SK-N-SH treated with all-trans-retinoic acid at 6 μM for 48 hours (cell line): Measurements from ENCODE around the gene RPRD2.

Experiments
- ATAC-seq: fragments of 200-7000 bp; cut with Tn5 transposase; 3 replicates; pipeline ENCODE4 v1.9.1; 2020; ENCODE audit warnings: mild to moderate bottlenecking, moderate library complexity
- ARNTL ChIP-seq: fragments of 450-650 bp; formaldehyde crosslinking; IDR thresholded peaks from 2 replicates; pipeline ENCODE4 v1.5.0; 2020; ENCODE audit warnings: low read depth, mild to moderate bottlenecking, moderate library complexity, borderline replicate concordance
- BACH2 ChIP-seq: fragments of 250-450 bp; sonication (Bioruptor Pico); IDR thresholded peaks from 2 replicates; pipeline ENCODE4 v1.9.0; 2021; ENCODE audit warnings: mild to moderate bottlenecking, borderline replicate concordance
- CSRNP3 ChIP-seq: fragments of 250-450 bp; sonication (Bioruptor Pico); IDR thresholded peaks from 2 replicates; pipeline ENCODE4 v1.5.1; 2021; ENCODE audit warnings: mild to moderate bottlenecking, moderate library complexity
- ISL1 ChIP-seq: fragments of 250-450 bp; sonication (Bioruptor Pico); IDR thresholded peaks from 2 replicates; pipeline ENCODE4 v2.1.2; 2022; ENCODE audit warnings: mild to moderate bottlenecking, moderate library complexity
- OSR1 ChIP-seq: fragments of 250-450 bp; sonication (Bioruptor Pico); IDR thresholded peaks from 2 replicates; pipeline ENCODE4 v1.8.0; 2022; ENCODE audit warnings: moderate library complexity, mild to moderate bottlenecking, inconsistent platforms
- POU6F1 ChIP-seq: fragments of 250-450 bp; sonication (Bioruptor Pico); IDR thresholded peaks from 2 replicates; pipeline ENCODE4 v1.8.0; 2021; ENCODE audit warnings: low read depth, mild to moderate bottlenecking, moderate library complexity, borderline replicate concordance
- PPARA ChIP-seq: fragments of 250-450 bp; sonication (Bioruptor Pico); IDR thresholded peaks from 2 replicates; pipeline ENCODE4 v1.5.0; 2020; ENCODE audit warnings: mild to moderate bottlenecking, borderline replicate concordance
- RARB ChIP-seq: fragments of 250-450 bp; sonication (Bioruptor Pico); IDR thresholded peaks from 2 replicates; pipeline ENCODE4 v1.8.0; 2021; ENCODE audit warnings: mild to moderate bottlenecking, moderate library complexity
- SNAI2 ChIP-seq: fragments of 250-450 bp; sonication (Bioruptor Pico); IDR thresholded peaks from 2 replicates; pipeline ENCODE4 v1.5.0; 2020; ENCODE audit warnings: mild to moderate bottlenecking, moderate library complexity
- TCF4 ChIP-seq: fragments of 250-450 bp; sonication (Bioruptor Pico); IDR thresholded peaks from 2 replicates; pipeline ENCODE4 v1.8.0; 2021; ENCODE audit warnings: mild to moderate bottlenecking, moderate library complexity, borderline replicate concordance
- ZC3H10 ChIP-seq: fragments of 250-450 bp; sonication (Bioruptor Pico); IDR thresholded peaks from 2 replicates; pipeline ENCODE4 v1.5.1; 2021; ENCODE audit warnings: mild to moderate bottlenecking, moderate library complexity
- ZFP3 ChIP-seq: fragments of 250-450 bp; sonication (Bioruptor Pico); IDR thresholded peaks from 2 replicates; pipeline ENCODE4 v1.5.0; 2020; ENCODE audit warnings: mild to moderate bottlenecking, moderate library complexity
- ZFP30 ChIP-seq: fragments of 450-650 bp; formaldehyde crosslinking; IDR thresholded peaks from 2 replicates; pipeline ENCODE4 v1.5.0; 2022; ENCODE audit warnings: mild to moderate bottlenecking, moderate library complexity
- ZNF70 ChIP-seq: fragments of 450-650 bp; formaldehyde crosslinking; IDR thresholded peaks from 2 replicates; pipeline ENCODE4 v1.5.0; 2020; ENCODE audit warnings: mild to moderate bottlenecking, moderate library complexity
- ZNF8 ChIP-seq: fragments of 450-650 bp; formaldehyde crosslinking; IDR thresholded peaks from 2 replicates; pipeline ENCODE4 v1.5.0; 2020; ENCODE audit warnings: mild to moderate bottlenecking, moderate library complexity
- TF ChIP-seq, protein P1 (sequence below): fragments of 250-450 bp; sonication (Bioruptor Pico); IDR thresholded peaks from 2 replicates; pipeline ENCODE4 v1.5.0; 2020; ENCODE audit warnings: mild to moderate bottlenecking, moderate library complexity
- TF ChIP-seq, protein P2 (sequence below): fragments of 250-450 bp; sonication (Bioruptor Pico); IDR thresholded peaks from 2 replicates; pipeline ENCODE4 v1.5.1; 2020; ENCODE audit warnings: low read depth, mild to moderate bottlenecking, moderate library complexity

RPRD2 gene

GRCh38 chr1:150409504-150410362 lies 45.8 kb downstream of the RPRD2 start:
- ATAC-seq: no peak
- TF ChIP-seq POU6F1 (CRISPR knock-in tag) (no peak), SNAI2 (CRISPR knock-in tag) (no peak)

DNA sequence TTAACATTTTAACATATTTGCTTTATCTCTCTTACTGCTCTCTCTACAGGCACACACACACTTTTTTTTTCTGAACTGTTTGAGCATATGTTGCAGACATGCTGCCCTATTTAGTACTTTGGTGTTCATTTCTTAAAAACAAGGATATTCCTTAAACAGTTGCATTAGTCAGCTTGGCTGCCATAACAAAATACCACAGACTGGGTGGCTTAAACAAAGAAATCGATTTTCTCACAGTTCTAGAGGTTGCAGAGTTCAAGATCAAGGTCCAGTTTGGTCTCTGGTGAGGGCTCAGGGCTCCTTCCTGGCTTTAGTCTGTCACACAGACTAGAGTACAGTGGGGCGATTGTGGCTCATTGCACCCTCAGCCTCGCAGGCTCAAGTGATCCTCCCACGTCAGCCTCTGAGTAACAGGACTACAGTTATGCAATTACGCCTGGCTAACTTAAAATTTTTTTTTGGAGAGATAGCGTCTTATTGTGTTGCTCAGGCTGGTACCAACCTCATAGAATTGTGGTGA lies 46.7 kb downstream of the RPRD2 start:
- no peak for TF ChIP-seq BACH2 (CRISPR knock-in tag)
- no peak for TF ChIP-seq ZNF8 (CRISPR knock-in tag)
- TF ChIP-seq ZFP3 (CRISPR knock-in tag): no peak
- TF ChIP-seq ZNF70: no peak
- no peak for TF ChIP-seq OSR1
- TF ChIP-seq RARB (CRISPR knock-in tag): no peak
- TF ChIP-seq, protein P1, sequence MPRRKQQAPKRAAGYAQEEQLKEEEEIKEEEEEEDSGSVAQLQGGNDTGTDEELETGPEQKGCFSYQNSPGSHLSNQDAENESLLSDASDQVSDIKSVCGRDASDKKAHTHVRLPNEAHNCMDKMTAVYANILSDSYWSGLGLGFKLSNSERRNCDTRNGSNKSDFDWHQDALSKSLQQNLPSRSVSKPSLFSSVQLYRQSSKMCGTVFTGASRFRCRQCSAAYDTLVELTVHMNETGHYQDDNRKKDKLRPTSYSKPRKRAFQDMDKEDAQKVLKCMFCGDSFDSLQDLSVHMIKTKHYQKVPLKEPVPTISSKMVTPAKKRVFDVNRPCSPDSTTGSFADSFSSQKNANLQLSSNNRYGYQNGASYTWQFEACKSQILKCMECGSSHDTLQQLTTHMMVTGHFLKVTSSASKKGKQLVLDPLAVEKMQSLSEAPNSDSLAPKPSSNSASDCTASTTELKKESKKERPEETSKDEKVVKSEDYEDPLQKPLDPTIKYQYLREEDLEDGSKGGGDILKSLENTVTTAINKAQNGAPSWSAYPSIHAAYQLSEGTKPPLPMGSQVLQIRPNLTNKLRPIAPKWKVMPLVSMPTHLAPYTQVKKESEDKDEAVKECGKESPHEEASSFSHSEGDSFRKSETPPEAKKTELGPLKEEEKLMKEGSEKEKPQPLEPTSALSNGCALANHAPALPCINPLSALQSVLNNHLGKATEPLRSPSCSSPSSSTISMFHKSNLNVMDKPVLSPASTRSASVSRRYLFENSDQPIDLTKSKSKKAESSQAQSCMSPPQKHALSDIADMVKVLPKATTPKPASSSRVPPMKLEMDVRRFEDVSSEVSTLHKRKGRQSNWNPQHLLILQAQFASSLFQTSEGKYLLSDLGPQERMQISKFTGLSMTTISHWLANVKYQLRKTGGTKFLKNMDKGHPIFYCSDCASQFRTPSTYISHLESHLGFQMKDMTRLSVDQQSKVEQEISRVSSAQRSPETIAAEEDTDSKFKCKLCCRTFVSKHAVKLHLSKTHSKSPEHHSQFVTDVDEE (CRISPR knock-in tag): no peak
- no peak for TF ChIP-seq ARNTL (CRISPR knock-in tag)
- TF ChIP-seq TCF4 (CRISPR knock-in tag): no peak
- TF ChIP-seq ISL1 (CRISPR knock-in tag): no peak
- TF ChIP-seq CSRNP3 (CRISPR knock-in tag): no peak
- ATAC-seq: no peak

GRCh38 chr1:150414592-150414991 lies 50.6 kb downstream of the RPRD2 start:
- ATAC-seq: no peak
- TF ChIP-seq, protein P2, sequence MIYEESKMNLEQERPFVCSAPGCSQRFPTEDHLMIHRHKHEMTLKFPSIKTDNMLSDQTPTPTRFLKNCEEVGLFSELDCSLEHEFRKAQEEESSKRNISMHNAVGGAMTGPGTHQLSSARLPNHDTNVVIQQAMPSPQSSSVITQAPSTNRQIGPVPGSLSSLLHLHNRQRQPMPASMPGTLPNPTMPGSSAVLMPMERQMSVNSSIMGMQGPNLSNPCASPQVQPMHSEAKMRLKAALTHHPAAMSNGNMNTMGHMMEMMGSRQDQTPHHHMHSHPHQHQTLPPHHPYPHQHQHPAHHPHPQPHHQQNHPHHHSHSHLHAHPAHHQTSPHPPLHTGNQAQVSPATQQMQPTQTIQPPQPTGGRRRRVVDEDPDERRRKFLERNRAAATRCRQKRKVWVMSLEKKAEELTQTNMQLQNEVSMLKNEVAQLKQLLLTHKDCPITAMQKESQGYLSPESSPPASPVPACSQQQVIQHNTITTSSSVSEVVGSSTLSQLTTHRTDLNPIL (CRISPR knock-in tag): no peak
- TF ChIP-seq ZC3H10 (CRISPR knock-in tag) (no peak), ZFP30 (CRISPR knock-in tag) (no peak), PPARA (CRISPR knock-in tag) (no peak), ZNF8 (CRISPR knock-in tag) (no peak)
- TF ChIP-seq, all 23 proteins: peak for 0

DNA sequence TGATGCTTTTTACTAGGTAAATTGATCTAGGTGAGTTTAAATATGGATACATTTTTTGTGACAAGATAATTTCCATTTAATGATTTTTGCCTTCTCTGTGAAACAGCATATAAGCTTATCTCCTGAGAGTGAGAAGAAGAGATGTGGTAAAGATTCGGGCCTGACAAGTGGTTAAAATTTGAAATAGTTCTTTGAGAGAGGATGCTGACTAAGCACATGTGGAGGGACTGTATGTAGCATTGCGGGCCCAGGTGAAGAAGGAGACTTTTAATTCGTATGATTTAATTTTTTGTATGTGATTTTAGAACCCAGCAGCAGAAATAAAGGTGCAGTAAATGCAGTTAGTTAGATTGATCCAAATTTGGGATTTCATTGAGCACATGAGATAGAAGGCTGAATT lies 51.9 kb downstream of the RPRD2 start:
- no peak for ATAC-seq
- TF ChIP-seq, protein P2 (CRISPR knock-in tag): no peak
- no peak for TF ChIP-seq RARB (CRISPR knock-in tag)
- TF ChIP-seq ISL1 (CRISPR knock-in tag): no peak
- TF ChIP-seq ZNF8 (CRISPR knock-in tag): no peak
- no peak for TF ChIP-seq POU6F1 (CRISPR knock-in tag)
